ENCODE data around the gene ITGAE.
"Not testable (repeated sequence)": the region's sequence is repeated elsewhere in the genome, so short reads cannot be mapped to it uniquely, and the experiment has no call there.

Gene ITGAE

DNA sequence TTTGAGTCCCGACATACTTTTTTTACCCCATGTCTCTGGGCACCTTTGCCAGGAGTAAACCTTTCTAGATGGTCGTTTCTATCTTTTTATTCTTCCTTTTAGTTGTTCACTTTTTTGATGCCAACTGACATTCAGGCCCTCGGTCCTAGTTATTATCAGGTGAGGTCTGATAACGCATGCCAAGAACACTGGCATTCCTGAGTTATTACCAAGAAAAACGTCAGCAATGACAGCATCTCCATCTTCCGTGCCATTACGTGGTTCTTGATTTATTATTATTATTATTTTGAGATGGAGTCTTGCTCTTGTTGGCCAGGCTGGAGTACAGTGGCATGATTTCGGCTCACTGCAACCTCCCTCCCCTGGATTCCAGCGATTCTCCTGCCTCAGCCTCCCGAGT, 55.9 kb downstream of the ITGAE start:
- Mint-ChIP-seq H3K27me3 (no peaks in the 10 kb centered on the region), H3K9me3 (no peaks in the 10 kb centered on the region), H3K27ac (ENCODE audit: low read depth) (no peak overlapping the region), H3K4me3 (no peak overlapping the region), H3K4me1 (peaks cover 12% of the 10 kb centered on the region), H3K36me3 (ENCODE audit: insufficient read depth) (no peaks in the 10 kb centered on the region)
- ATAC-seq (replicated peaks; ENCODE audit: extremely low read depth, poor library complexity, severe bottlenecking) (no peak), DNase-seq (ENCODE audit: low spot score in 2 of 2) (no peak)

DNA sequence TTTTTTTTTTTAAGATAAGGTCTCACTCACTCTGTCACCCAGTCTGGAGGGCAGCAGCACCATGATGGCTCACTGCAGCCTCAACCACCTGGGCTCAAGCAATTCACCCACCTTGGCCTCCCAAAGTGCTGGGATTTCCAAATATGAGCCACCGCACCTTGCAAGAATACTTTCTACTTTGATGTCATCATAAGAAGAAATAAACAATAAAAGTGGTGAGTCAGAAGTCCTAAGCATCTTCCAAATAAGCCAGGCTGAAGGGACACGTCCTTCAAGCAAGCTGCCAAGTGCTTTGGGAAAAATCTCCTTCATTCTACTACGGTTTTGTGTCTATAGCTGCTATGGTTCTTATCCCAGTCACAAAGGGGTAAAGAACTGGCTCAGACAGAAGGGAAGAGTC, 57.0 kb downstream of the ITGAE start:
- Mint-ChIP-seq H3K27me3 (no peaks in the 10 kb centered on the region), H3K36me3 (ENCODE audit: insufficient read depth) (no peaks in the 10 kb centered on the region), H3K4me3 (no peak overlapping the region), H3K27ac (ENCODE audit: low read depth) (no peak overlapping the region), H3K9me3 (no peaks in the 10 kb centered on the region), H3K4me1 (peaks cover 17% of the 10 kb centered on the region)
- DNase-seq (ENCODE audit: low spot score in 2 of 2) (no peak), ATAC-seq (replicated peaks; ENCODE audit: extremely low read depth, poor library complexity, severe bottlenecking) (no peak)

DNA sequence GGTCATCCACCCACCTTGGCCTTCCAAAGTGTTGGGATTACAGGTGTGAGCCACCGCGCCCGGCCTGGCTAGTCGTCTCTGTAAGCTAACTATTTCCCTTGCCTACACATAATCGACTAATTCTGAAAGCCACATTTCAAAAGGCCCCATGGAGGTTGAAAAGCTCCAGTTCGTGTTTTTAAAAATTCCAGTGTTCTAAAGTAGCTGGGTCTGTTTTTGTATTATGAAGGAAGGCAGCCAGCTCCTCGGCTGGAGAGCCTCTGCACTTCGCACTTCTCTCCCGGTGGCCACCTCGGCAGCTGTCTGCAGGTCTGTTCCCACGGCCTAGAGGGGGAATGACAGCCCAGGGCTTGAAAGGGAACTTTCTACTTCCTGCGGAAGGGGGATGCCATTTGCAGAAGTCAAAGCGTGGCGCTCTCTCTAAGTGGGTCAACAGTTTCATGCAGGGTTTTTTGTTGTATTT, 60.3 kb downstream of the ITGAE start:
- Mint-ChIP-seq H3K27me3 (no peaks in the 10 kb centered on the region), H3K27ac (ENCODE audit: low read depth) (peak overlapping the region; percentile 81), H3K9me3 (no peaks in the 10 kb centered on the region), H3K4me1 (peaks cover 27% of the 10 kb centered on the region), H3K36me3 (ENCODE audit: insufficient read depth) (no peaks in the 10 kb centered on the region), H3K4me3 (peak overlapping the region; percentile 45)
- DNase-seq (ENCODE audit: low spot score in 2 of 2), result no peak
- ATAC-seq (replicated peaks; ENCODE audit: extremely low read depth, poor library complexity, severe bottlenecking), result peak; percentile 47

DNA sequence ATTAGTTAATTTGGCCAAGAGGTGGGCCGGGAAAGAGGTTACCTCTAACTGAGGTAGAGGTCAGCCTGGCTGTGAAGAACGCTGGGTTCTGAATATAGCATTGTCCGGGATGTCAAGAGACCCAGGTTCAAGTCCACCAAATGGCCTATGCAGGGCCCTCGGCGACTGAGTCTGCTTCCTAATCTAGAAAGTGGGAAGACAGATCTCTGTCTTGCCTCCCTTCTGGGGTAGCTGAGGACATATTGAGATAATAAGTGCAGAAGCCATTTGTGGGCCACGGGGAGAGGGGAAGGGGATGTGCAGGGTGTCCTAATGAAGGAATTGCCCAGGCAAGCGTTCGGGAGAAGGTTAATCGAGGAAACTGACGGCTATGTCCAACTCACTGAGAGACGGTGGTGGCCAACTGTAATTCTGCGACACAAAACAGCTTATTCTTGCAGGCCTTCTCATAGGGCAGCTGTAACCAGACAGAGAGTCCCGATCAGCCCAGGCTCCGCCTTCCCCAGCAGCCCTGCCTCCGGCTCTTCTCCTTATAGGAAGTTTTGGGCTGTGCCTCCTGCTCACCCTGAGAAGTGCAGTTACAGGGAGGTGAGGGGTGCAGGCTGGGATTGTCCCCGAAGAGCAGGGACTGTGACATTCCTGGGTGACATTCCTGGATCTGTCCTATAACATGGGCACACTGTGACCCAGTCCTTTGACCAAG, 61.4 kb downstream of the ITGAE start:
- Mint-ChIP-seq H3K4me3 (no peak overlapping the region), H3K9me3 (no peaks in the 10 kb centered on the region), H3K27ac (ENCODE audit: low read depth) (peak overlapping the region; percentile 81), H3K27me3 (no peaks in the 10 kb centered on the region), H3K36me3 (ENCODE audit: insufficient read depth) (no peaks in the 10 kb centered on the region), H3K4me1 (peaks cover 27% of the 10 kb centered on the region)
- no peak for DNase-seq (ENCODE audit: low spot score in 2 of 2)
- ATAC-seq (replicated peaks; ENCODE audit: extremely low read depth, poor library complexity, severe bottlenecking), result no peak

DNA sequence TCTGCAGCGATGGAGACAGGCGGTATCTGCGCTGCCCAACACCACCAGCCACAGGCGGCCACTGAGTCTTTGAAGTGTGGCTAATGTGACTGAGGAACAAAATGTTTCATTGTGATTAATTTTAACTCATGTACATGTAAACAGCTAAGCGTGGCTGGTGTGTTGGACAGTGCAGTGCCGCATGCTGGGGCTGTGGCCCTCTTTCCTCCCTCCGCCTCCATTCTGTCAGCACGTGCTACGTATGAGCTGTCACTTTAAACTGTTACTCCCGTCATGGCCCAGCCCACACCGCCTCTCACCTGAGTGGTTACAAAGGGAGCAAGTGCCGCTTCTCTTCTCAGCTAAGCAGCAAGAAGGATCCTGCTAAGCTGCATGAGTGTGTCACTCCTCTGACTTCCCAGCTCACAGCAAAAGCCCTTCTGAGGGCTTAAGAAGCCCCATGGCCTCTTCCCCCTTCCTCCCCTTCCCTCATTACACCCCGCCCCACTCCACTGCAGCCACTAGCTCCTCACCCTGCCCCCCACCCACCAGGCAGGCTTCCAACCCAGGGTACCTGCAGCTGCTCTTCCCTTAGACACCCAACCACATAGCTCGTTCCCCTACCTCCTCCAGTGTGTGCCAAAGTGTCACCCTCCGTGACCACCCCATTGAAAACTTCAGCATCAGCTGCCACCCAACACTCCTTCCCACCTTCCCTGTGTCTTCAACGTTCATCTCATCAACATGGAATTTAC, 62.3 kb downstream of the ITGAE start:
- Mint-ChIP-seq H3K27ac (ENCODE audit: low read depth) (peak overlapping the region; percentile 33), H3K4me3 (no peak overlapping the region), H3K27me3 (no peaks in the 10 kb centered on the region), H3K9me3 (no peaks in the 10 kb centered on the region), H3K36me3 (ENCODE audit: insufficient read depth) (no peaks in the 10 kb centered on the region), H3K4me1 (peaks cover 27% of the 10 kb centered on the region)
- ATAC-seq (replicated peaks; ENCODE audit: extremely low read depth, poor library complexity, severe bottlenecking) (peak; percentile 74), DNase-seq (ENCODE audit: low spot score in 2 of 2) (peak in 1 of 2 donors; percentile 44)

DNA sequence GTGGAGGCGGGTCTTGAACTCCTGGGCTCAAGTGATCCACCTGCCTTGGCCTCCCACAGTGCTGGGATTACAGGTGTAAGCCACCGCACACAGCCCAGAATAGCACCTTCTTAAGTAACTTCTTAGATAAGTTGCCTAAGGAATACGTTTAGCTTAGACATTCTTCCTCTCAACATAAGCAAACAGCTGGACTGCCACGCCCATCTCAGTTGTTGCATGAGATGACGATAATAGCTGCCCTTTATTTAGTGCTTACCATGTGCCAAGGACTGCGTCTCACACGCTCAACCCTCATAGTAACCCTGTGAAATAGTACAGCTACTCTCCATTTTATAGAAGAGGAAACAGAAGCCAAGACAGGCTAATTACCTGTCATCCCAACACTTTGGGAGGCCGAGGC, 65.5 kb downstream of the ITGAE start:
- H3K9me3 Mint-ChIP-seq, result no peaks in the 10 kb centered on the region
- no peaks in the 10 kb centered on the region for H3K27me3 Mint-ChIP-seq
- ATAC-seq (replicated peaks; ENCODE audit: extremely low read depth, poor library complexity, severe bottlenecking) (no peak), DNase-seq (ENCODE audit: low spot score in 2 of 2) (no peak)
- peaks cover 2% of the 10 kb centered on the region for H3K36me3 Mint-ChIP-seq (ENCODE audit: insufficient read depth)
- H3K27ac Mint-ChIP-seq (ENCODE audit: low read depth), result no peak overlapping the region
- H3K4me1 Mint-ChIP-seq, result peaks cover 27% of the 10 kb centered on the region
- no peak overlapping the region for H3K4me3 Mint-ChIP-seq

DNA sequence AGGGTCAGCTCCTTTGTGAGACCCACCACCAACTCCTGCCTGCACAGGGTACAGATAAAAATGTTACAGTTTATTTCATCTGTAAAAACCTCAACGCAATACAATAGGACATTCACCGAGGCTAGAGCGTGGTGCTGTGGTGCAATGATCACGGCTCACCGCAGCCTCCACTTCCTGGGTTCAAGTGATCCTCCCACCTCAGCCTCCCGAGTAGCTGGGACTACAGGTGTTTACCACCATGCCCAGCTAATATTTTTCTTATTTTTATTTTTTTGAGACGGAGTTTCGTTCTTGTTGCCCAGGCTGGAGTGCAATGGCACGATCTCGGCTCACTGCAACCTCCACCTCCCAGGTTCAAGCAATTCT, 66.1 kb downstream of the ITGAE start:
- not testable (repeated sequence) for H3K9me3 Mint-ChIP-seq; DNase-seq (ENCODE audit: low spot score in 2 of 2); H3K27me3 Mint-ChIP-seq; H3K4me3 Mint-ChIP-seq; H3K36me3 Mint-ChIP-seq (ENCODE audit: insufficient read depth); ATAC-seq (replicated peaks; ENCODE audit: extremely low read depth, poor library complexity, severe bottlenecking); H3K27ac Mint-ChIP-seq (ENCODE audit: low read depth)
- peaks cover 24% of the 10 kb centered on the region for H3K4me1 Mint-ChIP-seq

DNA sequence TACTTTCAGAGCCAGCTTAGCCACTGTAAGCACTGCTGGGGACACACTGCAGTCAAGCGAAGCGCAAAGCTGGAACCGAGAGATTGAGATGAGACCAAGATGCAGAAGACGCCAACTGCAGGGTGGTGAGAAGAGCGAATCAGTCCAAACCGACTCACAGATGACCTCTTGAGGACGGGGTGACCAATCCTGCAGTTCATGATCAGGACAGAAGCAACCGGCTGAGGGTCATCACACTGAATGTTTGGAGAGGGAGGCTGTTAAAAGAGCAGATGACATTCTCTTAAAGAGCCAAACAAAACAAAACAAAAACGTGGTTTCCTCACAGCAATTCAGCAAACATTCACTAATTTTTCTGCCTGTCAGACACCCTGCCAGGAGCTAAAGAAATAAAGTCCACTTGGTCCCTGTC, 68.8 kb downstream of the ITGAE start:
- Mint-ChIP-seq H3K36me3 (ENCODE audit: insufficient read depth) (peaks cover 3% of the 10 kb centered on the region), H3K27me3 (no peaks in the 10 kb centered on the region), H3K4me1 (no peaks in the 10 kb centered on the region), H3K27ac (ENCODE audit: low read depth) (no peak overlapping the region), H3K4me3 (no peak overlapping the region), H3K9me3 (no peaks in the 10 kb centered on the region)
- ATAC-seq (replicated peaks; ENCODE audit: extremely low read depth, poor library complexity, severe bottlenecking), result no peak
- DNase-seq (ENCODE audit: low spot score in 2 of 2), result no peak

DNA sequence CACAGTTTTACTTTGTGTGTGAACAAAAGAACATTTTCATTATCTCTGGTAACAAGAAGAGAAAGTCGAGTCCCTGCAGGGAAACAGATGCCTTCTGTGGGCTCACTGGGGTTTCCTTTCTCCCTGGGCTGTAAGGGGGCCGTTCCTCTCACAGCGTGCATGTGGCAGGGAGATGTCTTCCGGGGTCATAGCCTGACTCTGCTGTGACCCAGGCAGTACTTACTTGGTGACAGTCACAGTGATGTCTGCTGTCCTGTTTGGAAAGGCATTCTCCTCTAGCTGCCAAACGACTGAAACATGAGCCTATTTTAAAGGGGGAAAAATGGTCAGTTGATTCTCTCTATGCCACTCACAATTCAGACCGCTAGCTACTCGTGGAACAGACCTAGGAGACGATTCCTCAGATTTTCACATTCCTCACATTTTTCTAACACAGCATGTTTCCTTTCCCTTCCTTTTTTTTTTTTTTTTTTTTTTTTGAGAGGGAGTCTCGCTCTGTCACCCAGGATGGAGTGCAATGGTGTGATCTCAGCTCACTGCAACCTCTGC, 70.0 kb downstream of the ITGAE start:
- ATAC-seq (replicated peaks; ENCODE audit: extremely low read depth, poor library complexity, severe bottlenecking), result no peak
- DNase-seq (ENCODE audit: low spot score in 2 of 2), result no peak
- H3K36me3 Mint-ChIP-seq (ENCODE audit: insufficient read depth), result peaks cover 5% of the 10 kb centered on the region

DNA sequence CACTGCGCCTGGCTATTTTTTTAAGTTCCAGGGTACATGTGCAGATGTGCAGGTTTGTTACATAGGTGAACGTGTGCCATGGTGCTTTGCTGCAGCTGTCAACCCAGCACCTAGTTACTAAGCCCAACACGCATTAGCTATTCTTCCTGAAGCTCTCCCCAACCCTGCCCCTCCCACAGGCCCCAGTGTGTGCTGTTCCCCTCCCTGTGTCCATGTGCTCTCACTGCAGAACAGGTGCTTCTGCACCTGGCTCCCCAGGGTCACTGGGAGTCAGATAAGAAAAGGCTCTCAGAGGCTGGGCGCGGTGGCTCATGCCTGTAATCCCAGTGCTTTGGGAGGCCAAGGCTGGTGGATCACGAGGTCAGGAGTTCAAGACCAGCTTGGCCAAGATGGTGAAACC, 71.1 kb downstream of the ITGAE start:
- DNase-seq (ENCODE audit: low spot score in 2 of 2), result no peak
- H3K4me3 Mint-ChIP-seq, result no peak overlapping the region
- H3K27ac Mint-ChIP-seq (ENCODE audit: low read depth), result no peak overlapping the region
- H3K27me3 Mint-ChIP-seq, result no peaks in the 10 kb centered on the region
- H3K9me3 Mint-ChIP-seq, result no peaks in the 10 kb centered on the region
- ATAC-seq (replicated peaks; ENCODE audit: extremely low read depth, poor library complexity, severe bottlenecking), result no peak
- peaks cover 6% of the 10 kb centered on the region for H3K36me3 Mint-ChIP-seq (ENCODE audit: insufficient read depth)
- peaks cover under 1% of the 10 kb centered on the region for H3K4me1 Mint-ChIP-seq

More for the DNA sequence above, 70.0 kb downstream of the ITGAE start:
- Mint-ChIP-seq H3K27ac (ENCODE audit: low read depth) (no peak overlapping the region), H3K4me1 (no peaks in the 10 kb centered on the region), H3K9me3 (no peaks in the 10 kb centered on the region), H3K4me3 (no peak overlapping the region), H3K27me3 (no peaks in the 10 kb centered on the region)

DNA sequence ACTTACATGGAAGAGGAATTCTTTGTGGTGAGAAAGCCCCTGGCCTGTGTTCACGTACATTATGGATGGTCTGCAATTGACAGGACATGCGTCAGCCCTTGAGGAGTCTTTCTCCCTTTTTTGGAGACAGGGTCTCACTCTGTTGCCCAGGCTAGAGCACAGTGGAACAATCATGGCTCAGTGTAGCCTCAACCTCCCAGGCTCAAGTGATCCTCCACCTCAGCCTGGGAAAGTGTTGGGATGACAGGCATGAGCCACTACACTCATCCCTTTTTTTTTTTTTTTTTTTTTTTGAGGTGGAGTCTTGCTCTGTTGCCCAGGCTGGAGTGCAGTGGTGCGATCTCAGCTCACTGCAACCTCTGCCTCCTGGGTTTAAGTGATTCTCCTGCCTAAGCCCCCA, 72.9 kb downstream of the ITGAE start:
- not testable (repeated sequence) for H3K9me3 Mint-ChIP-seq; H3K27ac Mint-ChIP-seq (ENCODE audit: low read depth); H3K27me3 Mint-ChIP-seq; H3K4me1 Mint-ChIP-seq; DNase-seq (ENCODE audit: low spot score in 2 of 2); H3K4me3 Mint-ChIP-seq; ATAC-seq (replicated peaks; ENCODE audit: extremely low read depth, poor library complexity, severe bottlenecking)
- peaks cover 21% of the 10 kb centered on the region for H3K36me3 Mint-ChIP-seq (ENCODE audit: insufficient read depth)

DNA sequence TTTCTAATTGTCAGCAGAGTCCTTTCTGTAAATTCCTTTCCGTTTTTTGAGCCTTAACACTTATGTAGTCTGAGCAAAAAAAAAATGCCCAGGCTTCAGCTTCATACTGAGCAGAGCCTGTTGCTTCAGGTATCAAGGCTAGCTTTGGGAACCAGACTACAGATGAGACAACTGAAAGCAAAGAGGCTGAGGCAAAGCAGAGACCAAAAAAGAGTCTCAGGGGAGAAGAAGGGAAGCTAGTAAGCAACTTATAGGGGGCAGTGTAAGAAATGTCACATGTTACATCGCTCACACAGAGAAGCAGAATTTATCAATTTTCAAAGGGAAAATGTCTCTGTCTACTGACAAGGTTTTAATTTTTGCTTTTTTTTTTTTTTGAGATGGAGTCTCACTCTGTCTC, 73.9 kb downstream of the ITGAE start:
- Mint-ChIP-seq H3K4me1 (peaks cover 18% of the 10 kb centered on the region), H3K27me3 (no peaks in the 10 kb centered on the region), H3K9me3 (no peaks in the 10 kb centered on the region), H3K36me3 (ENCODE audit: insufficient read depth) (peaks cover 28% of the 10 kb centered on the region), H3K27ac (ENCODE audit: low read depth) (no peak overlapping the region), H3K4me3 (no peak overlapping the region)
- no peak for ATAC-seq (replicated peaks; ENCODE audit: extremely low read depth, poor library complexity, severe bottlenecking)
- no peak for DNase-seq (ENCODE audit: low spot score in 2 of 2)

Data from central memory CD8-positive, alpha-beta T cell (primary cell).